Left lobe of liver (tissue), 2 donors: ENCODE results near the gene PNPLA1. TPM values are rescaled to one million over a fixed set of nuclear protein-coding genes. Genes with fewer than 3 reads are reported as not detected.

ENCODE experiments used
- ATAC-seq: fragments of 200-7000 bp; cut with Tn5 transposase; one replicate; pipeline ENCODE4 v1.9.1; 2020; ENCODE audit warnings: mild to moderate bottlenecking, moderate library complexity
- DNase-seq: peaks from one replicate; pipeline ENCODE4 v3.0.0-alpha.2; 2020; ENCODE audit warnings: low spot score
- total RNA-seq: library from RNA; stranded (reverse); gene quantifications from one replicate; pipeline ENCODE4 v1.2.1, GENCODE V29; 2021
- donor health status: DM: no; HTN: no; CAD: no; lungs with moderate emphysema.
- donor health status: DM: no; HTN: yes; CAD: no.

PNPLA1 gene
- total RNA-seq, 1 donor from 2014 or later = not detected

DNA sequence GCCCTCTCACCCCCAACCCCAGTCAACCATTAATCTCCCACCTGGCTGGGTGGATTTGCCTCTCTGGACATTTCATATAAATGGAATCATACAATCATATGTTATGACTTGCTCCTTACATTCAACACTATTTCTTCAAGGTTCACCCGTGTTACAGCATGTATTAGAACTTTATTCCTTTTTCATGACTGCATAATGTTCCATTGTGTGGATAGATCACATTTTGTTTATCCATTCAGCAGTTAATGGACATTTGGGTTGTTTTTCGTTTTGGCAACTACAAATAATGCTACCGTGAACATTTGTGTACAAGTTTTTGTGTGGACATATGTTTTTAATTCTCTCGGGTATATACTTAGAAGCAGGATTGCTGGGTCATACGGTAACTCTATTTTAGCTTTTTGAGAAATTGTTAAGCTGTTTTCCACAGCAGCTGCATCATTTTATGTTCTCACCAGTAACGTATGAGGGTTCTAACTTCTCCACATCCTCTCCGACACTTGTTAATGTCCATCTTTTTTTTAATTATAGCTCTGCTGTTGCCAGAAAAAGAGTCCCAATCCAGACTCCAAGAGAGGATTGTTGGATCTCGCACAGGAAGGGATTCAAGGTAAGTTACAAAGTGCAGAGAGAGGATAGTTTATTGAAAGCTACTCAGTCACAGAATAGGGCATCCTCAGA, 82.8 kb downstream of the PNPLA1 start:
- ATAC-seq (no peak), DNase-seq (no peak)

DNA sequence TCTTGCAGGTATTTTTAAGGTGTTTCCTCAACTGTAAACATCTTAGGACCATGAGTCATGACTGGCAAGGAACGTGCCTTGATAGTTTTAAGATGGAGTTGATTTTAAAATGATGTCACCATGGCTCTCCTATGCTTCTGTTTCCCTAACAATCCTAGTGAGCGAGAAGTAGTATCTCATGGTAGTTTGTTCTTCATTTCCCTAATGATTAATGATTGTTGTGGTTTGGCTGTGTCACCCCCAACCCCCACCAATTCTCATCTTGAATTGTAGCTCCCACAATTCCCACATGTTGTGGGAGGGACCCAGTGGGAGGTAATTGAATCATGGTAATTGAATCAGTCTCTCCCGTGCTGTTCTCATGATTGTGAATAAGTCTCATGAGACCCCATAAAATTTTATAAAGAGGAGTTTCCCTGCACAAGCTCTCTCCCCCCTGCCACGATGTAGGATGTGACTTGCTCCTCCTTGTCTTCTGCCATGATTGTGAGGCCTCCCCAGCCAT, 83.6 kb downstream of the PNPLA1 start:
- no peak for ATAC-seq

DNA sequence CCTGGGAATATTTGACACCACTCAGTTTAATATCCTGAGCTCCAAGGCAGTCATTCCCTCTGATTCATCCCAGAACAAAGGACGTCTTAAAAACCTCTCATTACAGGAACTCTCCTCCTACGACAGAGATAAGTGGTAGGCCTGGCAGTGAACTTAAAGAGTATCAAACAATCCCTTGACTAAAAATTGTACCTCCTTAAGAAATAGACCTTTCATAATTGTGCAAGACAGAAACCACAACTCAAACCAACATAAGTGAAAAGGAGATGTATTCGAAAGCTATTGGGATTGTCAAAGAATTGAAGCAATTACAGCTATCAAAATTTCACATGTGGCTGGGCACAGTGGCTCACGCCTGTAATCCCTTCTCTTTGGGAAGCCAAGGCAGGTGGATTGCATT, 86.0 kb downstream of the PNPLA1 start:
- no peak for DNase-seq
- no peak for ATAC-seq

More for the DNA sequence above, 83.6 kb downstream of the PNPLA1 start:
- no peak for DNase-seq

DNA sequence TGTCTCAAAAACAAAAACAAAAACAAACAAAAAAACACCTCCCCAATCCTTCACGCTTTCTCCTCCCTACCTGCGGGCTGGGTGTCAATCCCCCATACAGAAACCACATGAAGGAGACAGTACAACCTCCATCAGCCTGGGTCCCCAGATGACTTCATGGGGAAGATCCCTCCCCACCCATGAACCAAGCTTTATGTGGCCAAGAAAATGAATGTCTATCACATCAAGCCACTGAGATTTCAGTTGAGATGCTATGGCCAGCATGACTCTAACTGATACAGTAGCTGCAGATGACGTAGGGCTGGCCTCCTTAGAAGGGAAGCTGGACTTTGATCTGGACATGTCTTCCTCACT, 88.0 kb downstream of the PNPLA1 start:
- no peak for DNase-seq
- ATAC-seq = no peak

Other genes with a start within 250 kb of the PNPLA1 start
- gene SLC26A8, start 245.4 kb upstream of the PNPLA1 start, total RNA-seq = 0.30 TPM
- 40.8 TPM for gene MAPK14, start 242.3 kb upstream of the PNPLA1 start, total RNA-seq
- gene MAPK13, start 139.5 kb upstream of the PNPLA1 start, total RNA-seq = 1.9 TPM
- 18.4 TPM for gene BRPF3, start 73.3 kb upstream of the PNPLA1 start, total RNA-seq
- gene BNIP5, start 66.8 kb downstream of the PNPLA1 start, total RNA-seq = not detected
- 0.13 TPM for gene ETV7, start 117.6 kb downstream of the PNPLA1 start, total RNA-seq
- 0.10 TPM for gene PXT1, start 172.8 kb downstream of the PNPLA1 start, total RNA-seq
- 28.5 TPM for gene KCTD20, start 172.9 kb downstream of the PNPLA1 start, total RNA-seq